ENCODE data around the gene NLGN1. TPM values are rescaled to one million over a fixed set of nuclear protein-coding genes. Genes with fewer than 3 reads are reported as not detected.

Gene NLGN1
- total and polyA plus RNA-seq, 4 experiments from 2014 or later = not detected

GRCh38 chr3:173395073-173395411 lies 2.5 kb upstream of the NLGN1 start:
- Histone ChIP-seq H3K27ac (ENCODE audit: low read depth, low read length) (no peak overlapping the region), H3K36me3 (ENCODE audit: insufficient read depth, low read length) (no peaks in the 10 kb centered on the region), H3K9me3 (ENCODE audit: control insufficient read depth in 1 of 2, low read length in 2 of 2) (no peaks in the 10 kb centered on the region), H3K27me3 (ENCODE audit: insufficient read depth, low read length) (peaks cover 21% of the 10 kb centered on the region), H3K4me1 (ENCODE audit: insufficient read depth, low read length) (peaks cover 20% of the 10 kb centered on the region), H3K4me3 (ENCODE audit: low read length in 2 of 2) (no peak overlapping the region)
- Mint-ChIP-seq H3K27me3 (peaks cover 33 to 43% of the 10 kb centered on the region in 2 donors), H3K36me3 (no peaks in the 10 kb centered on the region), H3K4me1 (peaks cover 15 to 35% (median 20%) of the 10 kb centered on the region in 4 donors), H3K4me3 (peak overlapping the region; percentile 23 to 80 (median 62)), H3K27ac (peak overlapping the region in 1 of 7 donors; percentile 75), H3K9me3 (peaks cover 0 to 16% (median 5%) of the 10 kb centered on the region in 8 donors)
- intact Hi-C loops (cut with micrococcal nuclease) = no loop called here
- DNase-seq = peak in 1 of 5 donors; percentile 1
- CTCF ChIA-PET (ENCODE audit: partially characterized antibody) = no interaction called here
- POLR2A ChIA-PET (ENCODE audit: partially characterized antibody) = no interaction called here

DNA sequence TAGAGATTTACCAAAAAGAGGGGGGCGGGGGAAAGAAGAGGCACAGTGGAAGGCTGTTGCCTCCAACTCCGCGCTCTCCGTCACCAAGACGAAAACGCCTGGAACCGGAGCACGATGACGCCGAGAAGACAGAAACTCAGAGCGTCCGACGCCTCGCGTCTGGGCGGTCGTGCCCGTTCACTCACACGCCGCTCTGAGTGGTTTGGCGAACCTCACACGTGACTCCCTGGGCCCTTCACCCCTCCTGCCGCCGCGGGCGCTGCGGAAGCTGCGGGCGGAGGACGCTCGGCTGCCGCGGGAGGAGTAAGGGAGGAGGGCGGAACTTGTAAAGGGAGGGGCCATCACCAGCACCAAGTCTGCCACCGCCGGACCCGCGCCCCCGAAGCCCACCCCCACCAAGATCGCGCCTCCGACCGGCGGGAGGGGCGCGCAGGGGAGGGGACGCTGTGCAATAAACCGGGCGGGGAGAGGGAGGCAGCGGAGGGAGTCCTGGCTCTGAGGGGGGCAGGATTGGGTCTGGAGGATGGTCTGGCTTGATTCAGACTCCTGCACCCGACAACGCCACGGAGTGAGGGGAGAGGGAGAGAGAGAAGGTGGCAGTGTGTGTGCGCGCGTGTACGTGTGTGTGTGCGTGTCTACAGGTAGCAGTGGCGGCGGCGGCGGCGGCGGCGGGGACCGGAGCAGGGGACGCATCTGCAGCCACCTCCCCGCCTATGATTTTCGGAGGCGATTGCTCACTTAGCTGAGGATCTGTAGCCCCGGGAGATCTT lies 1.9 kb upstream of the NLGN1 start:
- ChIA-PET POLR2A (ENCODE audit: partially characterized antibody) (no interaction called here), CTCF (ENCODE audit: partially characterized antibody) (no interaction called here)
- H3K9me3 ChIP-seq (ENCODE audit: control insufficient read depth in 1 of 2, low read length in 2 of 2) = no peaks in the 10 kb centered on the region
- intact Hi-C loops (cut with micrococcal nuclease) = no loop called here
- peak overlapping the region; percentile 69 to 86 (median 80) for H3K4me3 Mint-ChIP-seq
- H3K36me3 Mint-ChIP-seq = no peaks in the 10 kb centered on the region
- peaks cover 21% of the 10 kb centered on the region for H3K27me3 ChIP-seq (ENCODE audit: insufficient read depth, low read length)
- peak in 4 of 5 donors; percentile 8 to 32 (median 20) for DNase-seq
- H3K4me1 Mint-ChIP-seq = peaks cover 15 to 35% (median 20%) of the 10 kb centered on the region in 4 donors
- peaks cover 0 to 16% (median 5%) of the 10 kb centered on the region in 8 donors for H3K9me3 Mint-ChIP-seq
- no peaks in the 10 kb centered on the region for H3K36me3 ChIP-seq (ENCODE audit: insufficient read depth, low read length)
- no peak overlapping the region for H3K27ac ChIP-seq (ENCODE audit: low read depth, low read length)
- peaks cover 20% of the 10 kb centered on the region for H3K4me1 ChIP-seq (ENCODE audit: insufficient read depth, low read length)
- peaks cover 33 to 43% of the 10 kb centered on the region in 2 donors for H3K27me3 Mint-ChIP-seq
- peak overlapping the region in 3 of 7 donors; percentile 4 to 78 (median 29) for H3K27ac Mint-ChIP-seq
- peak overlapping the region in 1 of 2 donors; percentile 13 for H3K4me3 ChIP-seq (ENCODE audit: low read length in 2 of 2)

DNA sequence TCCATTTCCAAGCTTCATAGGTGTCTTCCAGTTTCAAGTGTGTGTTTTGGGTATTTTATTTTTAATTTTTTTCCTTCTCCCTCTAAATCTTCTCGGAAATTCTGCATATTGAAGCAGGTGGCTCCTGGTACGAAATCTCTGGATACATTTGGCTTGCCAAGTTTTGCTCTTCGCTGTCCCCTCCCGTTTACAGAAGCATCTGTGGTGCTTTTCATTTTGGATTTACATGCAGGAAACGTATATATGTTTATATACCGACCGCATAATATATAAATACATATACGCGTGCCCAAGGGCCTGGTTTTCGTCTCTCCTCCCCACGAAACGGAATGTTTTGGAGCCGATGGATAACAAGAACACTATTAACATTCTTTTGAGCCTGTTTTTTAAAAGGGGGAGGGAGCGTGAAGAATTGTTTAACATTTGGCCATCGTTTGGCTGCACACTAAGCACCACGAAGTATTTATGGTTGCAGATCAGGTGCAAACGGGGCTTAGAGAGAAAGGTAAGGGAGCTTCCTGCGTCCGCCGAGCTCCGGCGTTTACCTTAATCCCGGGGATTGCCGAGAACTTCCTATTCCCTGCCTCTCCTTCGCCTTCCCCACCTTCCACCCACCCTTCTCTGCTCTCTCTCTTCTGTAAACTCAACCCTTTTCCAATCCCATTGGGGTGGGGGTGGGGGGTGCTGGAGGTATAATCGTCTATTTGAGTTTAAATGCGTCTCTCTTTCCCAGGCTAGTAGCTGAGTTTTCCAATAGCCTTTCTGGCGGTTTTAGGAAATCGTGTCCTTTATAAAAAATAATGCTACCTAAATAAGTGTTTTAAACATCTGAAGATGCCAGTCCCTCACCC lies 1.1 kb upstream of the NLGN1 start:
- CTCF ChIA-PET (ENCODE audit: partially characterized antibody) = no interaction called here
- intact Hi-C loops (cut with micrococcal nuclease) = no loop called here
- no peak overlapping the region for H3K27ac Mint-ChIP-seq
- Histone ChIP-seq H3K27ac (ENCODE audit: low read depth, low read length) (no peak overlapping the region), H3K4me1 (ENCODE audit: insufficient read depth, low read length) (peaks cover 20% of the 10 kb centered on the region), H3K27me3 (ENCODE audit: insufficient read depth, low read length) (peaks cover 21% of the 10 kb centered on the region), H3K4me3 (ENCODE audit: low read length in 2 of 2) (no peak overlapping the region), H3K9me3 (ENCODE audit: control insufficient read depth in 1 of 2, low read length in 2 of 2) (no peaks in the 10 kb centered on the region), H3K36me3 (ENCODE audit: insufficient read depth, low read length) (no peaks in the 10 kb centered on the region)
- H3K27me3 Mint-ChIP-seq = peaks cover 32 to 43% of the 10 kb centered on the region in 2 donors
- peak overlapping the region; percentile 69 to 86 (median 80) for H3K4me3 Mint-ChIP-seq
- peaks cover 0 to 11% (median 5%) of the 10 kb centered on the region in 8 donors for H3K9me3 Mint-ChIP-seq
- DNase-seq = no peak
- POLR2A ChIA-PET (ENCODE audit: partially characterized antibody) = no interaction called here
- peaks cover 15 to 35% (median 20%) of the 10 kb centered on the region in 4 donors for H3K4me1 Mint-ChIP-seq
- no peaks in the 10 kb centered on the region for H3K36me3 Mint-ChIP-seq

- H3K27me3 ChIP-seq (ENCODE audit: insufficient read depth, low read length) = peaks cover 21% of the 10 kb centered on the region
- H3K4me3 ChIP-seq (ENCODE audit: low read length in 2 of 2) = no peak overlapping the region
- Mint-ChIP-seq H3K4me1 (peaks cover 15 to 35% (median 20%) of the 10 kb centered on the region in 4 donors), H3K4me3 (peak overlapping the region in 5 of 8 donors; percentile 4 to 79 (median 25)), H3K27ac (no peak overlapping the region), H3K27me3 (peaks cover 32 to 42% of the 10 kb centered on the region in 2 donors), H3K36me3 (no peaks in the 10 kb centered on the region), H3K9me3 (peaks cover 0 to 11% (median 5%) of the 10 kb centered on the region in 8 donors)
- ChIA-PET POLR2A (ENCODE audit: partially characterized antibody) (no interaction called here), CTCF (ENCODE audit: partially characterized antibody) (no interaction called here)
- H3K36me3 ChIP-seq (ENCODE audit: insufficient read depth, low read length) = no peaks in the 10 kb centered on the region
- intact Hi-C loops (cut with micrococcal nuclease) = no loop called here
- H3K9me3 ChIP-seq (ENCODE audit: control insufficient read depth in 1 of 2, low read length in 2 of 2) = no peaks in the 10 kb centered on the region
- no peak for DNase-seq
- H3K27ac ChIP-seq (ENCODE audit: low read depth, low read length) = no peak overlapping the region
- H3K4me1 ChIP-seq (ENCODE audit: insufficient read depth, low read length) = peaks cover 20% of the 10 kb centered on the region
These were observed 551 bp downstream of the NLGN1 start for GRCh38 chr3:173398111-173398479.

GRCh38 chr3:173399044-173399443 lies 1.5 kb downstream of the NLGN1 start:
- no peaks in the 10 kb centered on the region for H3K9me3 ChIP-seq (ENCODE audit: control insufficient read depth in 1 of 2, low read length in 2 of 2)
- Mint-ChIP-seq H3K27ac (no peak overlapping the region), H3K36me3 (no peaks in the 10 kb centered on the region), H3K9me3 (peaks cover 0 to 10% (median 4%) of the 10 kb centered on the region in 8 donors), H3K4me1 (peaks cover 15 to 35% (median 20%) of the 10 kb centered on the region in 4 donors), H3K27me3 (peaks cover 32 to 36% of the 10 kb centered on the region in 2 donors), H3K4me3 (no peak overlapping the region)
- ChIA-PET POLR2A (ENCODE audit: partially characterized antibody) (no interaction called here), CTCF (ENCODE audit: partially characterized antibody) (no interaction called here)
- no peak for DNase-seq
- intact Hi-C loops (cut with micrococcal nuclease) = no loop called here
- peaks cover 20% of the 10 kb centered on the region for H3K4me1 ChIP-seq (ENCODE audit: insufficient read depth, low read length)
- H3K27me3 ChIP-seq (ENCODE audit: insufficient read depth, low read length) = peaks cover 21% of the 10 kb centered on the region
- no peaks in the 10 kb centered on the region for H3K36me3 ChIP-seq (ENCODE audit: insufficient read depth, low read length)
- H3K4me3 ChIP-seq (ENCODE audit: low read length in 2 of 2) = no peak overlapping the region
- no peak overlapping the region for H3K27ac ChIP-seq (ENCODE audit: low read depth, low read length)

- peaks cover 21 to 25% of the 10 kb centered on the region in 2 donors for H3K27me3 Mint-ChIP-seq
- H3K4me1 ChIP-seq (ENCODE audit: insufficient read depth, low read length) = peaks cover 6% of the 10 kb centered on the region
These were observed 3.8 kb downstream of the NLGN1 start for GRCh38 chr3:173401369-173401768.

DNA sequence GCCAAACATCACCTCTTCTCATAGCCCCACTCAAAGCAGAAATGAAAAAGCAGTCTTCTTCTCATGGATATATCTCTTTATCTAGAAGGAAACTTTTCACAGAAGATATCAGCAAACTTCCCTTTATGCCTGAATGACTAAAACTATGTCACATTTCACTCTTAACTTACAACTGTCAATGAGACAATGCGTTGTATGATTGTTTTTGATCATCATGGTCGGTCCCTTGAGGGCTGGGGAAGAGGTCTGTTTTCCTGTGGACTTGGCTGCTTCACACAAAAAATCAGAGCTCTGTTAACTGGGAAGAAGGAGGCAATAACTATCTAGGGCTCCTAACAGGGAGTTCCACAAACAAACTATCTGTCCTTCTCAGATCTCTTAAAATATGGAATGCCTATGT lies 5.1 kb downstream of the NLGN1 start:
- ChIA-PET CTCF (ENCODE audit: partially characterized antibody) (no interaction called here), POLR2A (ENCODE audit: partially characterized antibody) (no interaction called here)
- Mint-ChIP-seq H3K4me1 (peaks cover 0 to 6% (median 1%) of the 10 kb centered on the region in 4 donors), H3K27me3 (peaks cover 15 to 16% of the 10 kb centered on the region in 2 donors), H3K27ac (no peak overlapping the region), H3K36me3 (no peaks in the 10 kb centered on the region), H3K4me3 (no peak overlapping the region), H3K9me3 (peaks cover 0 to 8% (median under 1%) of the 10 kb centered on the region in 8 donors)
- Histone ChIP-seq H3K27ac (ENCODE audit: low read depth, low read length) (no peak overlapping the region), H3K27me3 (ENCODE audit: insufficient read depth, low read length) (peaks cover 5% of the 10 kb centered on the region), H3K4me3 (ENCODE audit: low read length in 2 of 2) (no peak overlapping the region), H3K9me3 (ENCODE audit: control insufficient read depth in 1 of 2, low read length in 2 of 2) (no peaks in the 10 kb centered on the region), H3K4me1 (ENCODE audit: insufficient read depth, low read length) (no peaks in the 10 kb centered on the region), H3K36me3 (ENCODE audit: insufficient read depth, low read length) (no peaks in the 10 kb centered on the region)
- DNase-seq = no peak
- intact Hi-C loops (cut with micrococcal nuclease) = no loop called here

More at GRCh38 chr3:173401369-173401768, 3.8 kb downstream of the NLGN1 start:
- no peak for DNase-seq
- Histone ChIP-seq H3K27ac (ENCODE audit: low read depth, low read length) (no peak overlapping the region), H3K9me3 (ENCODE audit: control insufficient read depth in 1 of 2, low read length in 2 of 2) (no peaks in the 10 kb centered on the region), H3K4me3 (ENCODE audit: low read length in 2 of 2) (no peak overlapping the region), H3K27me3 (ENCODE audit: insufficient read depth, low read length) (peaks cover 11% of the 10 kb centered on the region), H3K36me3 (ENCODE audit: insufficient read depth, low read length) (no peaks in the 10 kb centered on the region)
- intact Hi-C loops (cut with micrococcal nuclease) = no loop called here
- ChIA-PET POLR2A (ENCODE audit: partially characterized antibody) (no interaction called here), CTCF (ENCODE audit: partially characterized antibody) (no interaction called here)
- Mint-ChIP-seq H3K27ac (no peak overlapping the region), H3K36me3 (no peaks in the 10 kb centered on the region), H3K9me3 (peaks cover 0 to 10% (median 3%) of the 10 kb centered on the region in 8 donors), H3K4me3 (no peak overlapping the region), H3K4me1 (peaks cover 6 to 17% (median 7%) of the 10 kb centered on the region in 4 donors)
